Measurements from ENCODE around the gene FBRSL1. TPM values are rescaled to one million over a fixed set of nuclear protein-coding genes. Genes with fewer than 3 reads are reported as not detected.

FBRSL1 gene
- total and polyA plus RNA-seq, 2 of the 8 experiments (the other 6 are each of a cell fraction or from before 2014, with no cell fraction given), result 18.4 to 109 TPM

GRCh38 chr12:132489078-132489601, 811 bp upstream of the FBRSL1 start (continued):
- no peak for TF ChIP-seq NANOG (IDR thresholded peaks at IDR 0.05; ENCODE audit: insufficient read depth, low read depth, low read length, poor library complexity, severe bottlenecking)
- TF ChIP-seq YY1 (IDR thresholded peaks at IDR 0.05; ENCODE audit: low read depth, low read length), result no peak
- no peak for TF ChIP-seq ASH2L (IDR thresholded peaks at IDR 0.05; ENCODE audit: low read length)
- TF ChIP-seq POLR2A (IDR thresholded peaks at IDR 0.05; ENCODE audit: control extremely low read depth in 1 of 2, low read depth in 2 of 2, low read length in 2 of 2), result no peak
- peak; percentile 48; the same call in 1 of the 2 replicates for TF ChIP-seq MAX (IDR thresholded peaks at IDR 0.05)
- no peak for TF ChIP-seq TAF1 (IDR thresholded peaks at IDR 0.05; ENCODE audit: low read depth, low read length)
